GM19099 (cell line): ENCODE results near the gene HELLS.

Source experiments
- POLR2A ChIP-seq: IDR thresholded peaks from 3 replicates; pipeline ENCODE4 v1.6.1; 2011; ENCODE audit warnings: low read depth; ENCODE audit not compliant: insufficient read length; ENCODE audit errors: extremely low read depth

HELLS gene

GRCh38 chr10:94602729-94603515 is 57.3 kb downstream of the HELLS start:
- TF ChIP-seq POLR2A = no peak

- TF ChIP-seq POLR2A = no peak
Measured at GRCh38 chr10:94607111-94607510, 61.5 kb downstream of the HELLS start.

GRCh38 chr10:94608559-94608958 is 63.0 kb downstream of the HELLS start:
- TF ChIP-seq POLR2A = no peak

GRCh38 chr10:94614558-94614957 is 69.0 kb downstream of the HELLS start:
- TF ChIP-seq POLR2A = no peak

GRCh38 chr10:94617389-94617944 is 71.9 kb downstream of the HELLS start:
- TF ChIP-seq POLR2A = no peak

GRCh38 chr10:94622666-94623205 is 77.1 kb downstream of the HELLS start:
- no peak for TF ChIP-seq POLR2A

GRCh38 chr10:94623572-94623971 is 78.0 kb downstream of the HELLS start:
- no peak for TF ChIP-seq POLR2A

- no peak for TF ChIP-seq POLR2A
Measured at GRCh38 chr10:94626476-94626875, 80.9 kb downstream of the HELLS start.

- TF ChIP-seq POLR2A = no peak
Measured at GRCh38 chr10:94627511-94627910, 81.9 kb downstream of the HELLS start.

- TF ChIP-seq POLR2A = no peak
Measured at GRCh38 chr10:94630017-94630688, 84.6 kb downstream of the HELLS start.

- no peak for TF ChIP-seq POLR2A
Measured at GRCh38 chr10:94631077-94631875, 85.7 kb downstream of the HELLS start.

- TF ChIP-seq POLR2A = no peak
Measured at GRCh38 chr10:94632954-94633353, 87.4 kb downstream of the HELLS start.

GRCh38 chr10:94639902-94640301 is 94.3 kb downstream of the HELLS start:
- TF ChIP-seq POLR2A = no peak

- no peak for TF ChIP-seq POLR2A
Measured at GRCh38 chr10:94640562-94640961, 95.0 kb downstream of the HELLS start.

- no peak for TF ChIP-seq POLR2A
Measured at GRCh38 chr10:94641480-94641879, 95.9 kb downstream of the HELLS start.
